ENCODE measurements around the gene NEUROD4. TPM values are rescaled to one million over a fixed set of nuclear protein-coding genes. Genes with fewer than 3 reads are reported as not detected.

Gene NEUROD4
- polyA plus RNA-seq, 1 of the 3 experiments (the other 2 are of a cell fraction): not detected

DNA sequence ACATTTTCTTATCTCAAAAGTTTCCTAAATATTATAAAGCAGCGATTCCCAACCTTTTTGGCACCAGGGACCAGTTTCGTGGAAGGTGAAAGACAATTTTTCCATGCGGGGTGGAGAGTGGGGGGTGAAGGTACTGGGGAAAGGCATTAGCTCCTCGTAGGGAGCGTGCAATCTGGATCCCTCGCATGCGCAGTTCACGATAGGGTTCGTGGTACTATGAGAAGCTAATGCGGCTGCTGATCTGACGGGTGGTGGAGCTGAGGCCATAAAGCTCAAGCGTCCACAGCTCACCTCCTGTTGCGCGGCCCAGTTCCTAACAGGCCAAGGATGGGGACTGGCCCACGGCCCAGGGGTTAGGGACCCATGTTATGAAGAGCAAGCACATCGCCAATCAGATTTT, 29.9 kb downstream of the NEUROD4 start:
- Histone ChIP-seq H3K9ac (no peak overlapping the region), H3K9me3 (no peaks in the 10 kb centered on the region), H3F3A (replicated peaks; ENCODE audit: insufficient read depth) (no peaks in the 10 kb centered on the region), H3K27me3 (ENCODE audit: insufficient read depth) (no peaks in the 10 kb centered on the region; the same call in 1 of the 2 replicates), H3K9me2 (no peaks in the 10 kb centered on the region), H3K4me2 (no peak overlapping the region), H3K79me2 (ENCODE audit: insufficient read depth) (no peaks in the 10 kb centered on the region), H3K4me1 (ENCODE audit: control insufficient read depth in 1 of 2, insufficient read depth in 2 of 2, low read depth in 1 of 2, low read length in 1 of 2) (no peaks in the 10 kb centered on the region), H3K4me3 (ENCODE audit: low read depth in 2 of 2, low read length in 1 of 2) (no peak overlapping the region), H2AFZ (ENCODE audit: low read depth) (no peak overlapping the region), H3K27ac (ENCODE audit: low read depth in 2 of 2, low read length in 1 of 2) (no peak overlapping the region), H4K20me1 (ENCODE audit: insufficient read depth) (no peaks in the 10 kb centered on the region), H3K36me3 (replicated peaks in 1 of 2; ENCODE audit: control insufficient read depth in 1 of 2, insufficient read depth in 2 of 2, low read length in 1 of 2) (no peaks in the 10 kb centered on the region)
- POLR2A ChIA-PET: no interaction called here
- WGBS (ENCODE audit: low lambda C conversion rate): 26% methylated on average over 15 of the region's 16 CpGs
- no peak for DNase-seq
- CTCF ChIA-PET: interaction anchor here (1.4 to 2.2 kb wide), 2 partner anchors 10 to 18 kb away, joined by 3 to 7 read pairs; no protein-coding TSS in a partner anchor
- TF ChIP-seq, protein P1, sequence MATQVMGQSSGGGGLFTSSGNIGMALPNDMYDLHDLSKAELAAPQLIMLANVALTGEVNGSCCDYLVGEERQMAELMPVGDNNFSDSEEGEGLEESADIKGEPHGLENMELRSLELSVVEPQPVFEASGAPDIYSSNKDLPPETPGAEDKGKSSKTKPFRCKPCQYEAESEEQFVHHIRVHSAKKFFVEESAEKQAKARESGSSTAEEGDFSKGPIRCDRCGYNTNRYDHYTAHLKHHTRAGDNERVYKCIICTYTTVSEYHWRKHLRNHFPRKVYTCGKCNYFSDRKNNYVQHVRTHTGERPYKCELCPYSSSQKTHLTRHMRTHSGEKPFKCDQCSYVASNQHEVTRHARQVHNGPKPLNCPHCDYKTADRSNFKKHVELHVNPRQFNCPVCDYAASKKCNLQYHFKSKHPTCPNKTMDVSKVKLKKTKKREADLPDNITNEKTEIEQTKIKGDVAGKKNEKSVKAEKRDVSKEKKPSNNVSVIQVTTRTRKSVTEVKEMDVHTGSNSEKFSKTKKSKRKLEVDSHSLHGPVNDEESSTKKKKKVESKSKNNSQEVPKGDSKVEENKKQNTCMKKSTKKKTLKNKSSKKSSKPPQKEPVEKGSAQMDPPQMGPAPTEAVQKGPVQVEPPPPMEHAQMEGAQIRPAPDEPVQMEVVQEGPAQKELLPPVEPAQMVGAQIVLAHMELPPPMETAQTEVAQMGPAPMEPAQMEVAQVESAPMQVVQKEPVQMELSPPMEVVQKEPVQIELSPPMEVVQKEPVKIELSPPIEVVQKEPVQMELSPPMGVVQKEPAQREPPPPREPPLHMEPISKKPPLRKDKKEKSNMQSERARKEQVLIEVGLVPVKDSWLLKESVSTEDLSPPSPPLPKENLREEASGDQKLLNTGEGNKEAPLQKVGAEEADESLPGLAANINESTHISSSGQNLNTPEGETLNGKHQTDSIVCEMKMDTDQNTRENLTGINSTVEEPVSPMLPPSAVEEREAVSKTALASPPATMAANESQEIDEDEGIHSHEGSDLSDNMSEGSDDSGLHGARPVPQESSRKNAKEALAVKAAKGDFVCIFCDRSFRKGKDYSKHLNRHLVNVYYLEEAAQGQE (IDR thresholded peaks at IDR 0.05; ENCODE audit: low read depth, low read length): no peak
- TF ChIP-seq, protein P2, sequence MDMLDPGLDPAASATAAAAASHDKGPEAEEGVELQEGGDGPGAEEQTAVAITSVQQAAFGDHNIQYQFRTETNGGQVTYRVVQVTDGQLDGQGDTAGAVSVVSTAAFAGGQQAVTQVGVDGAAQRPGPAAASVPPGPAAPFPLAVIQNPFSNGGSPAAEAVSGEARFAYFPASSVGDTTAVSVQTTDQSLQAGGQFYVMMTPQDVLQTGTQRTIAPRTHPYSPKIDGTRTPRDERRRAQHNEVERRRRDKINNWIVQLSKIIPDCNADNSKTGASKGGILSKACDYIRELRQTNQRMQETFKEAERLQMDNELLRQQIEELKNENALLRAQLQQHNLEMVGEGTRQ (IDR thresholded peaks at IDR 0.05; ENCODE audit: borderline replicate concordance, low read depth, low read length): no peak
- TF ChIP-seq, protein P3, sequence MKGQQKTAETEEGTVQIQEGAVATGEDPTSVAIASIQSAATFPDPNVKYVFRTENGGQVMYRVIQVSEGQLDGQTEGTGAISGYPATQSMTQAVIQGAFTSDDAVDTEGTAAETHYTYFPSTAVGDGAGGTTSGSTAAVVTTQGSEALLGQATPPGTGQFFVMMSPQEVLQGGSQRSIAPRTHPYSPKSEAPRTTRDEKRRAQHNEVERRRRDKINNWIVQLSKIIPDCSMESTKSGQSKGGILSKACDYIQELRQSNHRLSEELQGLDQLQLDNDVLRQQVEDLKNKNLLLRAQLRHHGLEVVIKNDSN (IDR thresholded peaks at IDR 0.05; ENCODE audit: borderline replicate concordance, low read depth): no peak
- TF ChIP-seq, protein P4, sequence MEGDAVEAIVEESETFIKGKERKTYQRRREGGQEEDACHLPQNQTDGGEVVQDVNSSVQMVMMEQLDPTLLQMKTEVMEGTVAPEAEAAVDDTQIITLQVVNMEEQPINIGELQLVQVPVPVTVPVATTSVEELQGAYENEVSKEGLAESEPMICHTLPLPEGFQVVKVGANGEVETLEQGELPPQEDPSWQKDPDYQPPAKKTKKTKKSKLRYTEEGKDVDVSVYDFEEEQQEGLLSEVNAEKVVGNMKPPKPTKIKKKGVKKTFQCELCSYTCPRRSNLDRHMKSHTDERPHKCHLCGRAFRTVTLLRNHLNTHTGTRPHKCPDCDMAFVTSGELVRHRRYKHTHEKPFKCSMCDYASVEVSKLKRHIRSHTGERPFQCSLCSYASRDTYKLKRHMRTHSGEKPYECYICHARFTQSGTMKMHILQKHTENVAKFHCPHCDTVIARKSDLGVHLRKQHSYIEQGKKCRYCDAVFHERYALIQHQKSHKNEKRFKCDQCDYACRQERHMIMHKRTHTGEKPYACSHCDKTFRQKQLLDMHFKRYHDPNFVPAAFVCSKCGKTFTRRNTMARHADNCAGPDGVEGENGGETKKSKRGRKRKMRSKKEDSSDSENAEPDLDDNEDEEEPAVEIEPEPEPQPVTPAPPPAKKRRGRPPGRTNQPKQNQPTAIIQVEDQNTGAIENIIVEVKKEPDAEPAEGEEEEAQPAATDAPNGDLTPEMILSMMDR (IDR thresholded peaks at IDR 0.05): no peak
- TF ChIP-seq EP300 (IDR thresholded peaks at IDR 0.05; ENCODE audit: borderline replicate concordance in 1 of 2, low read depth in 1 of 2, low read length in 1 of 2) (no peak), TAF1 (IDR thresholded peaks at IDR 0.05; ENCODE audit: borderline replicate concordance, low read depth, low read length) (no peak), JUND (IDR thresholded peaks at IDR 0.05) (no peak), SIN3A (IDR thresholded peaks at IDR 0.05; ENCODE audit: borderline replicate concordance, low read depth, low read length) (no peak), TCF12 (IDR thresholded peaks at IDR 0.05) (no peak), FOSL2 (IDR thresholded peaks at IDR 0.05; ENCODE audit: borderline replicate concordance, low read depth) (no peak), NRF1 (IDR thresholded peaks at IDR 0.05; ENCODE audit: low read depth, low read length) (no peak), MXI1 (IDR thresholded peaks at IDR 0.05; ENCODE audit: low read depth, low read length) (no peak), CHD2 (IDR thresholded peaks at IDR 0.05; ENCODE audit: low read length, partially characterized antibody) (no peak)
- TF ChIP-seq, protein P5, sequence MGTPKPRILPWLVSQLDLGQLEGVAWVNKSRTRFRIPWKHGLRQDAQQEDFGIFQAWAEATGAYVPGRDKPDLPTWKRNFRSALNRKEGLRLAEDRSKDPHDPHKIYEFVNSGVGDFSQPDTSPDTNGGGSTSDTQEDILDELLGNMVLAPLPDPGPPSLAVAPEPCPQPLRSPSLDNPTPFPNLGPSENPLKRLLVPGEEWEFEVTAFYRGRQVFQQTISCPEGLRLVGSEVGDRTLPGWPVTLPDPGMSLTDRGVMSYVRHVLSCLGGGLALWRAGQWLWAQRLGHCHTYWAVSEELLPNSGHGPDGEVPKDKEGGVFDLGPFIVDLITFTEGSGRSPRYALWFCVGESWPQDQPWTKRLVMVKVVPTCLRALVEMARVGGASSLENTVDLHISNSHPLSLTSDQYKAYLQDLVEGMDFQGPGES (IDR thresholded peaks at IDR 0.05; ENCODE audit: low read depth, low read length): no peak
- TF ChIP-seq, protein P6, sequence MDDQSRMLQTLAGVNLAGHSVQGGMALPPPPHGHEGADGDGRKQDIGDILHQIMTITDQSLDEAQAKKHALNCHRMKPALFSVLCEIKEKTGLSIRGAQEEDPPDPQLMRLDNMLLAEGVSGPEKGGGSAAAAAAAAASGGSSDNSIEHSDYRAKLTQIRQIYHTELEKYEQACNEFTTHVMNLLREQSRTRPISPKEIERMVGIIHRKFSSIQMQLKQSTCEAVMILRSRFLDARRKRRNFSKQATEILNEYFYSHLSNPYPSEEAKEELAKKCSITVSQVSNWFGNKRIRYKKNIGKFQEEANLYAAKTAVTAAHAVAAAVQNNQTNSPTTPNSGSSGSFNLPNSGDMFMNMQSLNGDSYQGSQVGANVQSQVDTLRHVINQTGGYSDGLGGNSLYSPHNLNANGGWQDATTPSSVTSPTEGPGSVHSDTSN (IDR thresholded peaks at IDR 0.05): no peak
- TF ChIP-seq, protein P7, sequence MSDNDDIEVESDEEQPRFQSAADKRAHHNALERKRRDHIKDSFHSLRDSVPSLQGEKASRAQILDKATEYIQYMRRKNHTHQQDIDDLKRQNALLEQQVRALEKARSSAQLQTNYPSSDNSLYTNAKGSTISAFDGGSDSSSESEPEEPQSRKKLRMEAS (IDR thresholded peaks at IDR 0.05; ENCODE audit: low read depth): no peak

Measured in SK-N-SH (cell line).